NB4 (cell line): Measurements from ENCODE around the gene SNX19.

ENCODE experiments used
- MYC ChIP-seq: IDR thresholded peaks from 2 replicates; pipeline ENCODE4 v1.6.1; 2011; ENCODE audit warnings: low read depth, low read length
- POLR2A ChIP-seq: IDR thresholded peaks from 2 replicates; pipeline ENCODE4 v1.6.1; 2011; ENCODE audit warnings: mild to moderate bottlenecking; ENCODE audit not compliant: insufficient read length; ENCODE audit errors: extremely low read depth
- TF ChIP-seq, protein P1 (sequence below): IDR thresholded peaks from one replicate; pipeline ENCODE4 v1.5.1; 2012; ENCODE audit warnings: low read depth, low read length
- TF ChIP-seq, protein P2 (sequence below): IDR thresholded peaks from 2 replicates; pipeline ENCODE4 v1.6.1; 2011; ENCODE audit warnings: low read depth, low read length

DNA sequence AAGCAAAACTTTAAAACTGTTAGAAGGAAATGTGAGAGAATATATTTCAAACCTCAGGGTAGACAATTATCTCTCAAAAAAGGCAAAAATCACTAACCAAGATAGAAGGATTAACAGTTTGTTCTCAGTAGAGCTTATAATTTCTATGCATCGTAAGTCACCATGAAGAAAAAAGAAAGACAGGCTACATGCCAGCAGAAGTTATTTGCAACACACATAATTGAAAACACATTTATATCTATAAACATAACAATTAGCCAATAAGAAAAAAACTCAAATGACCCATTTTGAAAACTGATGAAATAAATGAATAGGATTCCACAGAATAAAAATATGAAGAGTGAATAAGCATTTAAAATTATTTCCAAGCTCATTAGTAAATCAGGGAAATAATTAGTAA, 24.4 kb upstream of the SNX19 start:
- no peak for TF ChIP-seq POLR2A
- TF ChIP-seq, protein P1, sequence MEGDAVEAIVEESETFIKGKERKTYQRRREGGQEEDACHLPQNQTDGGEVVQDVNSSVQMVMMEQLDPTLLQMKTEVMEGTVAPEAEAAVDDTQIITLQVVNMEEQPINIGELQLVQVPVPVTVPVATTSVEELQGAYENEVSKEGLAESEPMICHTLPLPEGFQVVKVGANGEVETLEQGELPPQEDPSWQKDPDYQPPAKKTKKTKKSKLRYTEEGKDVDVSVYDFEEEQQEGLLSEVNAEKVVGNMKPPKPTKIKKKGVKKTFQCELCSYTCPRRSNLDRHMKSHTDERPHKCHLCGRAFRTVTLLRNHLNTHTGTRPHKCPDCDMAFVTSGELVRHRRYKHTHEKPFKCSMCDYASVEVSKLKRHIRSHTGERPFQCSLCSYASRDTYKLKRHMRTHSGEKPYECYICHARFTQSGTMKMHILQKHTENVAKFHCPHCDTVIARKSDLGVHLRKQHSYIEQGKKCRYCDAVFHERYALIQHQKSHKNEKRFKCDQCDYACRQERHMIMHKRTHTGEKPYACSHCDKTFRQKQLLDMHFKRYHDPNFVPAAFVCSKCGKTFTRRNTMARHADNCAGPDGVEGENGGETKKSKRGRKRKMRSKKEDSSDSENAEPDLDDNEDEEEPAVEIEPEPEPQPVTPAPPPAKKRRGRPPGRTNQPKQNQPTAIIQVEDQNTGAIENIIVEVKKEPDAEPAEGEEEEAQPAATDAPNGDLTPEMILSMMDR: no peak
- TF ChIP-seq, protein P2, sequence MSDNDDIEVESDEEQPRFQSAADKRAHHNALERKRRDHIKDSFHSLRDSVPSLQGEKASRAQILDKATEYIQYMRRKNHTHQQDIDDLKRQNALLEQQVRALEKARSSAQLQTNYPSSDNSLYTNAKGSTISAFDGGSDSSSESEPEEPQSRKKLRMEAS: no peak
- no peak for TF ChIP-seq MYC
